NCI-H1105 (cell line): ENCODE results near the gene MS4A6E.

Experiments used
- DNase-seq: peaks from one replicate; lab custom pipeline; 2025; lab: John Stamatoyannopoulos, UW

Gene MS4A6E

DNA sequence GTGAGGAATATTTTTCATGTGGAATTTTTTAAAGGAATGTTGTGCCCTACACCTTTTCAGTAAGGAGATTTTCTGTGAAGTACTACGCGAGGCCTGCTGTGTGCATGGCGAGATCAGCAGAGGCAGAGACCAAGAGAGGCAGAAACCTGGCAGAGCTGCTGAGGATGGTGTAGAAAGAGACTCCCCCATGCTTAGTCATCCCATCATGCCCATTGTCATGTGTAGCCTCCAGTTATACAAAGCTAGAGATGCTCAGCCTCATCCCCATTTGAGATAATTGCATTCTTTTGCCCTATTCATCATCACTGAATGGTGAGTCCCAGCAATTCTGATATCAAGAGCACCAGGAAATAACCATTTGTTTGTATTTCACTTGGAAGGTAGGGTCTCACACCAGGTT, 48.3 kb downstream of the MS4A6E start:
- DNase-seq: no peak

DNA sequence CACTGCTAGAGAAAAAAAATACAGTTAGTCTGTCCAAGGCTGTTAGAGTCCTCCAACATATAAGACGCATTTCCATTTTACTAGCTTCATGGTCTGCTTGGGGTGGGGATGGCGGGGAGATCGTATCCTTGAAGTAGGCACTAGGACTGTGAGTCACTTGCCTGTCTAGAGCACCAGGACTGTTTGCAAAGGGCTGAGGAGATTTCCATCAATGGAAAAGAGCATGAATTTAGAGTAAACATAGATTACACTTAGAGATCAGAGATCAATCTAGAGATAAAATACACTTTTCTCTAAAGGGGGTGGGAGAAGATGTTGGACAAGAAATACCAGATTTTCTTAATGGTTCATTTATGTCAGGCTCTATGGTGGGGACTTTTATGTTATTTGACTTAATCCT, 49.5 kb downstream of the MS4A6E start:
- no peak for DNase-seq

- no peak for DNase-seq
These were observed 50.5 kb downstream of the MS4A6E start for GRCh38 chr11:60377401-60378136.

DNA sequence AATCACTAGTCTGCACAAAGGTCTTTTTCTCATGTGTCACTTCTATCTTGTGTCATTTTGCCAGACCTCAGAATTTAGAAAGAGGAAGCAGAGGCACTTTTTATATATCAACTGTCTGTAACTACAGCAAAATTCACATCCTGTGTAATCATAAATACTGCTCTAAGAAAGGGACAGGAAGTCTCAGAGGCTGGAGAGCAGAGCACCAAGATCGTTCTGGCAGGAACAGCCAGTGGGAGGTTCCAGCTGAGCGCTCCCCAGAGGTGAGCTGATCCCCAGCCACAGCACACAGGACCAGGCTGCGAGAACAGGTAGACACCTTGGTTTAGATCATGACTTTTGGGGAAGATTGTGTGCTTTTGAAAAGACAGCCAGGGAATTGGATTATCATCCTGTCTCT, 51.3 kb downstream of the MS4A6E start, which contains the start of gene MS4A7:
Gene MS4A7, plus strand, starts transcription at position 179 of the 400 bp plus-strand sequence. CDS start 4,610 bp downstream, outside the sequence.
- no peak for DNase-seq

DNA sequence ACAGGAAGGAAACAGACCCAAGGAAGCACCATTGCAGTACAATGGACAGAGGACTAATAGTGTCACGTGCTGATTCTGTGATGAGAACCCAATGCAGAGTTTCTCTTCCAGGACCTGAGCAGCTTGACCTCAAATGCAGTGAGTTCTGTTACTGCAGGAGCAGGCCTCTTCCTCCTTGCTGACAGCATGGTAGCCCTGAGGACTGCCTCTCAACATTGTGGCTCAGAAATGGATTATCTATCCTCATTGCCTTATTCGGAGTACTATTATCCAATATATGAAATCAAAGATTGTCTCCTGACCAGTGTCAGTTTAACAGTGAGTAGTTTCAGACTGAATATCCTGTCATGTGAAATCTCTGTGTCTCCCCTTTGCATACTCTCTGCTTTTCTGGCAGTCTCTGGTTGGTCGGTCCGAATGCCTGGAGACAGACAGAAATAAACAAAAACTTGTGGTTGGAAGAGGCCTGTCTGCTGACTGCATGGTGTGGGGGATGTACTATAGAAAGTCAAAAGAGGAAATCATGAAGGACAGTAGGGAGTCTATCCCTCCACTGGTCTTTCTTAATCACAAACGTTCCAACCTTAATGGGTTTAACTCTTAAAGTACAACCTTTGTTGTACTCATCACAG, 62.3 kb downstream of the MS4A6E start:
- DNase-seq: no peak

- no peak for DNase-seq
These were observed 63.4 kb downstream of the MS4A6E start for GRCh38 chr11:60390419-60390818.
